RWPE2 (cell line): Measurements from ENCODE around the gene DENND11.

Experiments
- ATAC-seq: fragments of 200-7000 bp; cut with Tn5 transposase; 3 replicates; pipeline ENCODE4 v1.9.1; 2021; ENCODE audit warnings: low read depth
- DNase-seq: peaks from one replicate; pipeline ENCODE4 v3.0.0-alpha.2; 2020; ENCODE audit warnings: low spot score
- H3K27ac ChIP-seq: fragments of 450-650 bp; 2 replicates; pipeline ENCODE4 v1.5.1; 2017; ENCODE audit warnings: mild to moderate bottlenecking; ENCODE audit not compliant: poor library complexity, severe bottlenecking
- H3K27me3 ChIP-seq: fragments of 250-450 bp; sonication (Bioruptor Pico); 2 replicates; pipeline ENCODE4 v1.5.1; 2021; ENCODE audit warnings: mild to moderate bottlenecking, moderate library complexity; ENCODE audit not compliant: insufficient read depth, poor library complexity, severe bottlenecking
- H3K36me3 ChIP-seq: fragments of 250-450 bp; sonication (Bioruptor Pico); 2 replicates; pipeline ENCODE4 v1.5.1; 2020; ENCODE audit warnings: low read depth, mild to moderate bottlenecking, moderate library complexity
- H3K4me1 ChIP-seq: fragments of 250-450 bp; sonication (Bioruptor Pico); 2 replicates; pipeline ENCODE4 v1.5.1; 2021; ENCODE audit warnings: mild to moderate bottlenecking, moderate library complexity; ENCODE audit not compliant: insufficient read depth, poor library complexity, severe bottlenecking
- H3K4me3 ChIP-seq: fragments of 250-450 bp; sonication (Bioruptor Pico); 2 replicates; pipeline ENCODE4 v1.5.1; 2021; ENCODE audit warnings: mild to moderate bottlenecking, moderate library complexity; ENCODE audit not compliant: severe bottlenecking
- H3K9me3 ChIP-seq: fragments of 250-450 bp; sonication (Bioruptor Pico); 2 replicates; pipeline ENCODE4 v1.5.1; 2021; ENCODE audit warnings: mild to moderate bottlenecking, moderate library complexity; ENCODE audit not compliant: severe bottlenecking
- TF ChIP-seq, protein P1 (sequence below): fragments of 450-650 bp; IDR thresholded peaks from one replicate; pipeline ENCODE4 v1.5.1; 2017; ENCODE audit warnings: mild to moderate bottlenecking, moderate library complexity; ENCODE audit not compliant: poor library complexity, severe bottlenecking

Gene DENND11

GRCh38 chr7:141671705-141672496, 30.1 kb downstream of the DENND11 start:
- H3K9me3 ChIP-seq: peaks cover 1% of the 10 kb centered on the region
- no peak for DNase-seq
- peaks cover 22% of the 10 kb centered on the region for H3K4me1 ChIP-seq
- H3K27ac ChIP-seq: no peak overlapping the region
- H3K4me3 ChIP-seq: no peak overlapping the region
- no peaks in the 10 kb centered on the region for H3K27me3 ChIP-seq
- H3K36me3 ChIP-seq: peaks cover 20% of the 10 kb centered on the region
- TF ChIP-seq, protein P1, sequence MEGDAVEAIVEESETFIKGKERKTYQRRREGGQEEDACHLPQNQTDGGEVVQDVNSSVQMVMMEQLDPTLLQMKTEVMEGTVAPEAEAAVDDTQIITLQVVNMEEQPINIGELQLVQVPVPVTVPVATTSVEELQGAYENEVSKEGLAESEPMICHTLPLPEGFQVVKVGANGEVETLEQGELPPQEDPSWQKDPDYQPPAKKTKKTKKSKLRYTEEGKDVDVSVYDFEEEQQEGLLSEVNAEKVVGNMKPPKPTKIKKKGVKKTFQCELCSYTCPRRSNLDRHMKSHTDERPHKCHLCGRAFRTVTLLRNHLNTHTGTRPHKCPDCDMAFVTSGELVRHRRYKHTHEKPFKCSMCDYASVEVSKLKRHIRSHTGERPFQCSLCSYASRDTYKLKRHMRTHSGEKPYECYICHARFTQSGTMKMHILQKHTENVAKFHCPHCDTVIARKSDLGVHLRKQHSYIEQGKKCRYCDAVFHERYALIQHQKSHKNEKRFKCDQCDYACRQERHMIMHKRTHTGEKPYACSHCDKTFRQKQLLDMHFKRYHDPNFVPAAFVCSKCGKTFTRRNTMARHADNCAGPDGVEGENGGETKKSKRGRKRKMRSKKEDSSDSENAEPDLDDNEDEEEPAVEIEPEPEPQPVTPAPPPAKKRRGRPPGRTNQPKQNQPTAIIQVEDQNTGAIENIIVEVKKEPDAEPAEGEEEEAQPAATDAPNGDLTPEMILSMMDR: no peak
- no peak for ATAC-seq

DNA sequence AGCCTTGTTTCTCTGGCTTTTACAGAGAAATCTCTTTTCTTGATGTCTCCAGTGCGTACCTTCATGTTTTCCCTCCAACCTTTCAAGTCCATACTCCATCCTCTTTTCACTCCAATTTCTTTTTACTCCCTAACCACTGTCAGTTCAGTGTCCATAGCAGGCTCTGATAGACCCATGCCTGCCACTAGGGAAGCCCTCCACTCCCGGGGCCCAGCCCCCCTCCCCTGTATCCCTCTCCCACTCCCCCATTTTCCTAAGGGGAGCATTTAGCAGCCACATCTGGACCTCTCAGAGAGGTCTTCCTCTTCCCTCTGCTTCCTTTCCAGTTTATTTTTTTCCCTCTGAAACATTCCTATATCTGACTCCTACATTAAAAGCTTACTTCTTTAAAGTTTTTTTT, 33.1 kb downstream of the DENND11 start:
- TF ChIP-seq, protein P1: no peak
- no peak overlapping the region for H3K4me3 ChIP-seq
- H3K4me1 ChIP-seq: peaks cover under 1% of the 10 kb centered on the region
- ATAC-seq: no peak
- H3K27ac ChIP-seq: no peak overlapping the region
- no peaks in the 10 kb centered on the region for H3K27me3 ChIP-seq
- peaks cover 17% of the 10 kb centered on the region for H3K36me3 ChIP-seq
- peaks cover 1% of the 10 kb centered on the region for H3K9me3 ChIP-seq
- no peak for DNase-seq

- DNase-seq (no peak), ATAC-seq (no peak)
- TF ChIP-seq, protein P1: no peak
- H3K27me3 ChIP-seq: no peaks in the 10 kb centered on the region
- no peak overlapping the region for H3K27ac ChIP-seq
- H3K4me3 ChIP-seq: no peak overlapping the region
- no peaks in the 10 kb centered on the region for H3K4me1 ChIP-seq
- no peaks in the 10 kb centered on the region for H3K9me3 ChIP-seq
- H3K36me3 ChIP-seq: peaks cover 17% of the 10 kb centered on the region
Observed at GRCh38 chr7:141666071-141666470, 35.9 kb downstream of the DENND11 start.

- no peak overlapping the region for H3K27ac ChIP-seq
- DNase-seq (no peak), ATAC-seq (no peak)
- no peaks in the 10 kb centered on the region for H3K9me3 ChIP-seq
- H3K36me3 ChIP-seq: 0 out of 2 replicates have a peak, but pooled peaks cover 13% of the 10 kb centered on the region
- TF ChIP-seq, protein P1: no peak
- H3K27me3 ChIP-seq: no peaks in the 10 kb centered on the region
- no peaks in the 10 kb centered on the region for H3K4me1 ChIP-seq
- no peak overlapping the region for H3K4me3 ChIP-seq
Observed at GRCh38 chr7:141665208-141666035, 36.5 kb downstream of the DENND11 start.

DNA sequence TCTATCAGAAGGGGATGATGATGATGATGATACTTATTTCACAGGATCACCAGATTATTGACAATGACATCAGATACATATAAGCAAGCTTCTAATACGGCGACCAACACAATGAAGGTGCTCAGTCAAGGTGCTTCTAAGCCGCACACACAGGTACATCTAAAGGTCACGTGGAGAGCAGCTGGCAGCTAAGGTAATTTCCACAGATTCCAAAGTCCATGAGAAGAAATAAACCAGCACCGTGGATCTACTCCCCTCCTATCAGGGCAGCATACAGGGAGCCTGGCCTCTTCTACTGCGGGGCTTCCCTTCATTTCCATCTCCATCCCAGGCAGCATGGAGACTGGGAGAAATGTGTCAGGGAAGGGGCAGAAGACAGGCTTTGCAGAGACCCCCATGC, 37.5 kb downstream of the DENND11 start:
- 0 out of 2 replicates have a peak, but pooled peaks cover 13% of the 10 kb centered on the region for H3K36me3 ChIP-seq
- H3K27ac ChIP-seq: no peak overlapping the region
- no peak for ATAC-seq

More for the DNA sequence above, 37.5 kb downstream of the DENND11 start:
- Histone ChIP-seq H3K9me3 (no peaks in the 10 kb centered on the region), H3K4me1 (no peaks in the 10 kb centered on the region), H3K27me3 (no peaks in the 10 kb centered on the region), H3K4me3 (no peak overlapping the region)
- TF ChIP-seq, protein P1: no peak
- no peak for DNase-seq
